Measurements from ENCODE around the gene ASXL2.
A peak's percentile ranks its signal among the peaks of the same experiment; 100 is the strongest.

Gene ASXL2

DNA sequence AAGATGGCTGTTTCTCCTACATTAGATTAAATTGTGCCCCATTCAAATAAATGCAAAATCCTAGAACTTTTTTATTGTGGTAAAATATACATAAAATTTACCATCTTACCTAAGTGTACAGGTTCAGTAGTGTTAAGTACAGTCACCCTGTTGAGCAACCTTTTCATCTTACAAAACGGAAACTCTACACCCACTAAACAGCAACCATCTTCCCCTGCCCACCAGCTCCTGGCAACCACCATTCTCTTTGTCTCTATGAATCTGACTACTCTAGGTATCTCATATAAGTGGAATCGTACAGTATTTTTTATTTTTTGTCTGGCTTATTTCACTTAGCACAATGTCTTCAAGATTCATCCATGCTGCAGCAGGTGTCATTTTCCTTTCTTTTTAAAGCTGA is 53.0 kb downstream of the ASXL2 start:
- no peak overlapping the region for H3K4me3 ChIP-seq (ENCODE audit: low read depth, low read length)
- TF ChIP-seq, protein P1, sequence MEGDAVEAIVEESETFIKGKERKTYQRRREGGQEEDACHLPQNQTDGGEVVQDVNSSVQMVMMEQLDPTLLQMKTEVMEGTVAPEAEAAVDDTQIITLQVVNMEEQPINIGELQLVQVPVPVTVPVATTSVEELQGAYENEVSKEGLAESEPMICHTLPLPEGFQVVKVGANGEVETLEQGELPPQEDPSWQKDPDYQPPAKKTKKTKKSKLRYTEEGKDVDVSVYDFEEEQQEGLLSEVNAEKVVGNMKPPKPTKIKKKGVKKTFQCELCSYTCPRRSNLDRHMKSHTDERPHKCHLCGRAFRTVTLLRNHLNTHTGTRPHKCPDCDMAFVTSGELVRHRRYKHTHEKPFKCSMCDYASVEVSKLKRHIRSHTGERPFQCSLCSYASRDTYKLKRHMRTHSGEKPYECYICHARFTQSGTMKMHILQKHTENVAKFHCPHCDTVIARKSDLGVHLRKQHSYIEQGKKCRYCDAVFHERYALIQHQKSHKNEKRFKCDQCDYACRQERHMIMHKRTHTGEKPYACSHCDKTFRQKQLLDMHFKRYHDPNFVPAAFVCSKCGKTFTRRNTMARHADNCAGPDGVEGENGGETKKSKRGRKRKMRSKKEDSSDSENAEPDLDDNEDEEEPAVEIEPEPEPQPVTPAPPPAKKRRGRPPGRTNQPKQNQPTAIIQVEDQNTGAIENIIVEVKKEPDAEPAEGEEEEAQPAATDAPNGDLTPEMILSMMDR (IDR thresholded peaks at IDR 0.05; ENCODE audit: borderline replicate concordance, insufficient read depth, low read depth, low read length): no peak

DNA sequence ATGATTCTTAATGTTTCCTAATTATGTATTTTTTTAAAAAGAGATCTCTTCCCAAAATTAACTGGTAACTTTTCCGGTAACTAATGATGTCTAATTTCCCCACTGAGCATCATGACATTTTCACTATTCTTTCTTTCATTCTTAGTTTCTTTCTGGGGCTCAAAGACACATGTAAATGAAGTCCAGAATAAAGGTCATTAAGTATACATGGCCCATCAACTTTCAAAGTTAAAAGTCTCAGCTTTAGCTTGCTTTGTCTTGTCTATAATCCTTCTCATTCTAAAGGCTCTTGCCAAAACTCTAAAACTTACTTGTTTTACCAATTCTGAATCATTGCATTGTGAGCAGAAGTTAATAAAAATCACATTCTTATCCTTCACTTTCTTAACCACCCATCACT is 53.6 kb downstream of the ASXL2 start:
- TF ChIP-seq, protein P1 (IDR thresholded peaks at IDR 0.05; ENCODE audit: borderline replicate concordance, insufficient read depth, low read depth, low read length): no peak
- no peak overlapping the region for H3K4me3 ChIP-seq (ENCODE audit: low read depth, low read length)

DNA sequence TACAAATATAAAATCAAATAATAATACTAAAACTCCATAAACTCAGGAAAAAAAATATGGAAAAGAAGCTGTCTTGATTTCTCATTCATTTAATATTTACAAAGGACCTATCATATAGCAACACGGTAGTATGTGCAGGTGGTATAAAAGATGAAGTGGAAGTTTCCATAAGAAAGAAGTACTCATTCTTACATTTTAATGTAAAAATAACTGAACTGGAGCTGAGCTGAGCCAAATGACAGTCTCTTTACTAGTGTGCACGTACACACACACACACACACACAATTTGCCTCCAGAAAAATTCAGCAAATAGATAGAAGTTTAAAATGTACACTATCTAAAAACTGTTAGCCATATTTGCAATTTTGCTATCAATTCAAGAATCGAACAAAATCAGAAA is 54.1 kb downstream of the ASXL2 start:
- TF ChIP-seq, protein P1 (IDR thresholded peaks at IDR 0.05; ENCODE audit: borderline replicate concordance, insufficient read depth, low read depth, low read length): no peak
- no peak overlapping the region for H3K4me3 ChIP-seq (ENCODE audit: low read depth, low read length)

DNA sequence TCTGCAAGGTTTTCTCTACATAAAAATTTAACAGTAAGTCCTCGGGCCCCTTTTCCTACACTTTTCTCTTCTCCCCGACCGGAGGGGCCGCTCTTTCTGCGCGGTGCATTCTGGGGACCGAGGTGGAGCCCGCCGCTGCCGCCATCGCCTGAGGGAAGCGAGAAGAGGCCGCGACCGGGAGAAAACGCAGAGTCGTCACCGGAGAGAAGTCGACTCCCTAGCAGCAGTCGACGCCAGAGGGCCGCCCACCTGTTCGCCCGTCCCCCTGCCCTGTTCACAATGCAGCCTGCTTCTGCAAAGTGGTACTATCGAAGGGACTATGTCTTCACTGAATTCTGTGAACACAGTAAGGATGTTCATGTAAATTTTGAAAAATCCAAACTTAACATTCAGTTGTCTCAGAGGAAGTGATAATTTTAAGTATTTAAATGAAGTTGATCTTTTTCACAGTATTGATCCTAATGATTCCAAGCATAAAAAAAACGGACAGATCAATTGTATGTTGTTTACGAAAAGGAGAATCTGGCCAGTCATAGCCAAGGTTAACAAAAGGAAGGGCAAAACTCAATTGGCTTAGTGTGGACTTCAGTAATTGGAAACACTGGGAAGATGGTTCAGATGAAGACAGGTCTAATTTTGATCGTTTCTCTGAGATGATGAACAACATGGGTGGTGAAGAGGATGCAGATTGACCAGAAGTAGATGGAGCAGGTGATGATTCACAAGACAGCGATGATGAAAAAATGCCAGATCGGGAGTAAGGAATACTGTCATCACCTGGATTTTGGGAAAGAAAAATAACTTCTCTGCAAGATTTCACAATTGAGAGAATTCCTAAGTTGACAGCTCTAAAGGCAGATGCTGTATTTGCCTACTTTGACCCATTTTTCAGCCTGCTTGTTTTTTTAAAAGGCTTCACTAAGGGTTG is 55.8 kb downstream of the ASXL2 start:
- TF ChIP-seq, protein P1 (IDR thresholded peaks at IDR 0.05; ENCODE audit: borderline replicate concordance, insufficient read depth, low read depth, low read length): 0 out of 2 replicates have a peak, but pooled peaks have one; percentile 1

DNA sequence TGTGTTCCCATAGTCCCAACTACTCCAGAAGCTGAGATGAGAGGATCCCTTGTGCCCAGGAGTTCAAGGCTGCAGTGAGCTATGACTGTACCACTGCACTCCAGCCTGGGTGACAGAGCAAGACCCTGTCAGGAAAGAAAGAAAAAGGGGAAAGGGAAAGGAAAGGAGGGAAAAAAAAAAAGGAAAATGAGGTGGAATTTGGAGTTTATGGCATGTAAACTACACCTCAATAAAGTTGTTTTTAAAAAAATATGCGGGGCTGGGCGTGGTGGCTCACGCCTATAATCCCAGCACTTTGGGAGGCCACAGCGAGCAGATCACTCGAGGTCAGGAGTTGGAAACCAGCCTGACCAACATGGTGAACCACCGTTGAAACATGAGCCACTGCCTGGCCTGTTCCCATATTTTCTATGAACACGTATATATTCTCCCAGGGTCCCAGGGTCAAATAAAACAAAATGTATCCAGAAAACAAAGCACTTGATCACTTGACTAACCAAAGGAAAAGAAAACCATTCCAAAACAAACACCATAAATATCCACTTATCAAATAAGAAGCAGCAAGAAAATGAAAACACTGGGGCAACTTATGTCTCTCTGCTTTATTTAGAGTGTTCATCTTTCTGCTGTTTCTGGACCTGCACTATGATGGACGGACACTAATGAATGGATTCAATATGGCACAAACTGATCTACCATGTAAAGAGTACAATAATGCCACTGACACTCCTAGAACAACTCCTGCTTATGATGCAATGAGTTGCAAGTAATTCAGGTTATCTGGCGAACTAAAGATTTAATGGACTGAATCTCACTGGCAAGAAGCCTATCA is 56.8 kb downstream of the ASXL2 start:
- H3K4me3 ChIP-seq (ENCODE audit: low read depth, low read length): no peak overlapping the region
- TF ChIP-seq, protein P1 (IDR thresholded peaks at IDR 0.05; ENCODE audit: borderline replicate concordance, insufficient read depth, low read depth, low read length): no peak

More for the DNA sequence above, 55.8 kb downstream of the ASXL2 start:
- peak overlapping the region; percentile 13 for H3K4me3 ChIP-seq (ENCODE audit: low read depth, low read length)

DNA sequence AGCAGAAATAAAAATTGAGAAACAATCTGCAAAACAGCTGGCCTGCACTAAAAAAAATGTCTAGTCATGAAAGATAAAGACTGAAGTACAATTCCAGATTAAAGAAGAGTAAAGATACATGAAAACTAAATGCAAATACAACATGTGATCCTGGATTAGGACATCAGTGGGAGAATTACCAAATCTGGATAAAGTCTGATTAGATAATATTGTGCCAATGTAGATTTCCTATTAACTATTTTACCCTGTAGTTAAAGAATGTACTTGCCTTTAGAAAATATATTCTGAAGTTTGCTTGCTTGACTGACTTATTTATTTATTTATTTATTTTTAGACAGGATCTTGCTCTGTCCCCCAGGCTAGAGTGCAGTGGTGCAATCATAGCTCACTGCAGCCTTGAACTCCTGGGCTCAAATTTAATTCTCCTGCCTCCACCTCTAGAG is 58.7 kb downstream of the ASXL2 start:
- H3K4me3 ChIP-seq (ENCODE audit: low read depth, low read length): no peak overlapping the region
- TF ChIP-seq, protein P1 (IDR thresholded peaks at IDR 0.05; ENCODE audit: borderline replicate concordance, insufficient read depth, low read depth, low read length): no peak
